ENCODE results near the gene CYP2J2. TPM values are rescaled to one million over a fixed set of nuclear protein-coding genes. Genes with fewer than 3 reads are reported as not detected.

CYP2J2 gene
- total RNA-seq, 1 donor from 2014 or later, result 0.32 TPM

GRCh38 chr1:59967780-59968179 is 41.2 kb upstream of the CYP2J2 start:
- Mint-ChIP-seq H3K9me3 (ENCODE audit: low read depth) (no peaks in the 10 kb centered on the region), H3K27me3 (ENCODE audit: low read depth) (no peaks in the 10 kb centered on the region), H3K4me1 (ENCODE audit: low read depth) (peaks cover 18% of the 10 kb centered on the region), H3K27ac (ENCODE audit: unreplicated experiment) (no peak overlapping the region), H3K36me3 (ENCODE audit: low read depth) (no peaks in the 10 kb centered on the region), H3K4me3 (ENCODE audit: unreplicated experiment) (no peak overlapping the region)
- no peak for TF ChIP-seq CTCF (IDR thresholded peaks at IDR 0.05)
- DNase-seq (ENCODE audit: low spot score), result no peak

- Mint-ChIP-seq H3K36me3 (ENCODE audit: low read depth) (no peaks in the 10 kb centered on the region), H3K4me1 (ENCODE audit: low read depth) (peaks cover 18% of the 10 kb centered on the region), H3K9me3 (ENCODE audit: low read depth) (peaks cover 2% of the 10 kb centered on the region), H3K27ac (ENCODE audit: unreplicated experiment) (peak overlapping the region; percentile 13), H3K4me3 (ENCODE audit: unreplicated experiment) (no peak overlapping the region), H3K27me3 (ENCODE audit: low read depth) (no peaks in the 10 kb centered on the region)
- no peak for TF ChIP-seq CTCF (IDR thresholded peaks at IDR 0.05)
- DNase-seq (ENCODE audit: low spot score), result no peak
Measured at GRCh38 chr1:59967141-59967697, 40.6 kb upstream of the CYP2J2 start.

- H3K4me3 Mint-ChIP-seq (ENCODE audit: unreplicated experiment), result no peak overlapping the region
- TF ChIP-seq CTCF (IDR thresholded peaks at IDR 0.05), result peak; percentile 23
- H3K4me1 Mint-ChIP-seq (ENCODE audit: low read depth), result no peaks in the 10 kb centered on the region
- no peaks in the 10 kb centered on the region for H3K36me3 Mint-ChIP-seq (ENCODE audit: low read depth)
- H3K27ac Mint-ChIP-seq (ENCODE audit: unreplicated experiment), result no peak overlapping the region
- no peaks in the 10 kb centered on the region for H3K9me3 Mint-ChIP-seq (ENCODE audit: low read depth)
- peaks cover 6% of the 10 kb centered on the region for H3K27me3 Mint-ChIP-seq (ENCODE audit: low read depth)
- no peak for DNase-seq (ENCODE audit: low spot score)
Measured at GRCh38 chr1:59952065-59952464, 25.5 kb upstream of the CYP2J2 start.

- no peak overlapping the region for H3K27ac Mint-ChIP-seq (ENCODE audit: unreplicated experiment)
- no peaks in the 10 kb centered on the region for H3K4me1 Mint-ChIP-seq (ENCODE audit: low read depth)
- H3K27me3 Mint-ChIP-seq (ENCODE audit: low read depth), result peaks cover 6% of the 10 kb centered on the region
- no peak for DNase-seq (ENCODE audit: low spot score)
- H3K9me3 Mint-ChIP-seq (ENCODE audit: low read depth), result no peaks in the 10 kb centered on the region
- no peak overlapping the region for H3K4me3 Mint-ChIP-seq (ENCODE audit: unreplicated experiment)
- no peak for TF ChIP-seq CTCF (IDR thresholded peaks at IDR 0.05)
- no peaks in the 10 kb centered on the region for H3K36me3 Mint-ChIP-seq (ENCODE audit: low read depth)
Measured at GRCh38 chr1:59949648-59950047, 23.1 kb upstream of the CYP2J2 start.

GRCh38 chr1:59948990-59949389 is 22.4 kb upstream of the CYP2J2 start:
- Mint-ChIP-seq H3K36me3 (ENCODE audit: low read depth) (no peaks in the 10 kb centered on the region), H3K27ac (ENCODE audit: unreplicated experiment) (no peak overlapping the region), H3K9me3 (ENCODE audit: low read depth) (no peaks in the 10 kb centered on the region), H3K27me3 (ENCODE audit: low read depth) (peaks cover 6% of the 10 kb centered on the region), H3K4me3 (ENCODE audit: unreplicated experiment) (no peak overlapping the region), H3K4me1 (ENCODE audit: low read depth) (no peaks in the 10 kb centered on the region)
- TF ChIP-seq CTCF (IDR thresholded peaks at IDR 0.05), result no peak
- DNase-seq (ENCODE audit: low spot score), result no peak
